Measurements from ENCODE around the gene ZNF692.

Gene ZNF692

DNA sequence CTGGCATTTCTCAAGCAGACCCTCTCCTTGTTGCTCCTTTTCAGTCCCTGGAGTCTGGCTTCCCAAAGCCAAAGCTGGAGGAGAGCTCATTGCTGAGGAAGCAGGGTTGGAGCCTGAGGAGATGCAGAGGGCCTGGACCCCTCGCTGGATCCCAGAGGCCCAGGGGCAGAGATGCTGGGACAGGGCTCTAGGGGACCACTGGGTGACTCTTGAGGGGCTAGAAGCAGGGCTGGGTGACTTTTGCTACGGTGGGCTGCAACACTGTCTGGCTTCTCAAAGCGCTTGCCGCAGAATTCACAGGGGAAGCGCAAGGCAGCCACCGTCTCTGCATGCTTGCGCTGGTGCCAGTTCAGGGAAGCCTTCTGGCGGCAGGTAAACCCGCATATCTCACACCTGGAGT is 8.8 kb downstream of the ZNF692 start:
- no peak for TF ChIP-seq TAF1 (IDR thresholded peaks at IDR 0.05; ENCODE audit: borderline replicate concordance, insufficient read depth, low read length)
- TF ChIP-seq POLR2AphosphoS5 (IDR thresholded peaks at IDR 0.05; ENCODE audit: low read depth, low read length) = peak; percentile 67

DNA sequence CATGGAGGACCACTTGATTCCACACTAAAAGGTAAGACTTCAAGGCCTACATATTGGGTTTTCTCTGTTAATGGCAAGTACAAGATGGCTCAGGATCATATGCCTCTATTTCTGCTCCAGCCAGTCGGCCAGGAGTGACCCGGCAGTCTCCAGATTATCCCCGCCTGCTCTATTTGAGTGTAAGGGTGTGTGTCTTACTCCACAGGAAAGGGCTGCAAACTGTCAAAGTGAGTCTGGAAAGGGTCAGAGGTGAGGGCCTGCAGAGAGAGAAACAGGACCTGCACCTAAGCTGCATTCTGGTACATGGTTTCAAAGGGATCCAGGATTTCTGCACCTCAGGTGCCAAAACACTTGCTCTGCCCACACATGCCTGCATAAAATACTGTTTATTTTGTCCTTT is 9.2 kb downstream of the ZNF692 start:
- peak; percentile 15; the same call in 1 of the 2 replicates for TF ChIP-seq POLR2AphosphoS5 (IDR thresholded peaks at IDR 0.05; ENCODE audit: low read depth, low read length)
- TF ChIP-seq TAF1 (IDR thresholded peaks at IDR 0.05; ENCODE audit: borderline replicate concordance, insufficient read depth, low read length) = no peak

DNA sequence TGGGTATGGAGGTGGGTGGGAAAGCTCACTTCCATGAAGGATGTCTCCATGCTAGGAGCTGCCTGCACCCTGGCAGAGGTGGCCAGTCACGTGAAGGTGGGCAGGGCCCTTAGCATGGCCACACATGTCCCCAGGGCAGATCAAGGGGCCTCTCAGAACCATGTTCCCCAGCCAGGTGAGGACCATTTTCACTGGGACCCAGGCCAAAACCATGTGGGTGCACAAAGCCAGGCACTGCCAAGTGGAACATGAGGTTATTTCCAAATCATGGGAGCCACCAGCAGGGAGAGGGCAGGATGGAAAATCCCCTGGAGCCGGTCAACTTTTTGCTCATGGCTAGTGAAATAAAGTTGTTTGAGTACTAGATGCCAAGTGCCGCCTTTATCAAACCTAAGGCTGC is 9.7 kb downstream of the ZNF692 start:
- TF ChIP-seq POLR2AphosphoS5 (IDR thresholded peaks at IDR 0.05; ENCODE audit: low read depth, low read length) (no peak), SIN3A (IDR thresholded peaks at IDR 0.05; ENCODE audit: borderline replicate concordance, insufficient read depth, low read length) (no peak), FOXP2 (optimal IDR thresholded peaks at IDR 0.05; ENCODE audit: borderline replicate concordance, extremely low read depth, extremely low read length, insufficient read depth) (no peak), TAF1 (IDR thresholded peaks at IDR 0.05; ENCODE audit: borderline replicate concordance, insufficient read depth, low read length) (no peak)
- TF ChIP-seq, protein P1, sequence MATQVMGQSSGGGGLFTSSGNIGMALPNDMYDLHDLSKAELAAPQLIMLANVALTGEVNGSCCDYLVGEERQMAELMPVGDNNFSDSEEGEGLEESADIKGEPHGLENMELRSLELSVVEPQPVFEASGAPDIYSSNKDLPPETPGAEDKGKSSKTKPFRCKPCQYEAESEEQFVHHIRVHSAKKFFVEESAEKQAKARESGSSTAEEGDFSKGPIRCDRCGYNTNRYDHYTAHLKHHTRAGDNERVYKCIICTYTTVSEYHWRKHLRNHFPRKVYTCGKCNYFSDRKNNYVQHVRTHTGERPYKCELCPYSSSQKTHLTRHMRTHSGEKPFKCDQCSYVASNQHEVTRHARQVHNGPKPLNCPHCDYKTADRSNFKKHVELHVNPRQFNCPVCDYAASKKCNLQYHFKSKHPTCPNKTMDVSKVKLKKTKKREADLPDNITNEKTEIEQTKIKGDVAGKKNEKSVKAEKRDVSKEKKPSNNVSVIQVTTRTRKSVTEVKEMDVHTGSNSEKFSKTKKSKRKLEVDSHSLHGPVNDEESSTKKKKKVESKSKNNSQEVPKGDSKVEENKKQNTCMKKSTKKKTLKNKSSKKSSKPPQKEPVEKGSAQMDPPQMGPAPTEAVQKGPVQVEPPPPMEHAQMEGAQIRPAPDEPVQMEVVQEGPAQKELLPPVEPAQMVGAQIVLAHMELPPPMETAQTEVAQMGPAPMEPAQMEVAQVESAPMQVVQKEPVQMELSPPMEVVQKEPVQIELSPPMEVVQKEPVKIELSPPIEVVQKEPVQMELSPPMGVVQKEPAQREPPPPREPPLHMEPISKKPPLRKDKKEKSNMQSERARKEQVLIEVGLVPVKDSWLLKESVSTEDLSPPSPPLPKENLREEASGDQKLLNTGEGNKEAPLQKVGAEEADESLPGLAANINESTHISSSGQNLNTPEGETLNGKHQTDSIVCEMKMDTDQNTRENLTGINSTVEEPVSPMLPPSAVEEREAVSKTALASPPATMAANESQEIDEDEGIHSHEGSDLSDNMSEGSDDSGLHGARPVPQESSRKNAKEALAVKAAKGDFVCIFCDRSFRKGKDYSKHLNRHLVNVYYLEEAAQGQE (IDR thresholded peaks at IDR 0.05; ENCODE audit: insufficient read depth in 1 of 2, low read depth in 2 of 2, low read length in 2 of 2) = no peak

DNA sequence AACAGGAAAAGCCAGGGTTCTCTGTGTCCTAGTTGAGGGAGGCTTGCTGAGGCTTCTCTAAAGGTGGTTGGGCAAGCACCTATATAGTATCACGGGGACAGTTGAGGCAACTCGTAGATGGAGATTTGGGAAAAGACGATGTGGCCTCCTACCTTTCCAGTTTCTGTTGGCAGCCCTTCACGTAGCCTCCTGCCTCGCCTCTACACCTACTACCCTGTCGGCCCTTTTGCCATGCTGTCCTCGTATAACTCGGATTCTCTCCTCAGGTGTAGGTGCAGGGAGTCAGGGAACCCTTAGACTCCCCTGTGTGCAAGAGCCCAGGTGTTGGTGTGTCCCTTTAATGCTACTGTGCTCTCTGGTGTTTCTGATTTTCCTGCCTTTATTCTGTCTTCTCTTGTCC is 10.3 kb downstream of the ZNF692 start:
- TF ChIP-seq TAF1 (IDR thresholded peaks at IDR 0.05; ENCODE audit: borderline replicate concordance, insufficient read depth, low read length) = no peak
- no peak for TF ChIP-seq POLR2AphosphoS5 (IDR thresholded peaks at IDR 0.05; ENCODE audit: low read depth, low read length)
- TF ChIP-seq, protein P1 (IDR thresholded peaks at IDR 0.05; ENCODE audit: insufficient read depth in 1 of 2, low read depth in 2 of 2, low read length in 2 of 2) = no peak
- TF ChIP-seq FOXP2 (optimal IDR thresholded peaks at IDR 0.05; ENCODE audit: borderline replicate concordance, extremely low read depth, extremely low read length, insufficient read depth) = no peak
- TF ChIP-seq SIN3A (IDR thresholded peaks at IDR 0.05; ENCODE audit: borderline replicate concordance, insufficient read depth, low read length) = no peak

DNA sequence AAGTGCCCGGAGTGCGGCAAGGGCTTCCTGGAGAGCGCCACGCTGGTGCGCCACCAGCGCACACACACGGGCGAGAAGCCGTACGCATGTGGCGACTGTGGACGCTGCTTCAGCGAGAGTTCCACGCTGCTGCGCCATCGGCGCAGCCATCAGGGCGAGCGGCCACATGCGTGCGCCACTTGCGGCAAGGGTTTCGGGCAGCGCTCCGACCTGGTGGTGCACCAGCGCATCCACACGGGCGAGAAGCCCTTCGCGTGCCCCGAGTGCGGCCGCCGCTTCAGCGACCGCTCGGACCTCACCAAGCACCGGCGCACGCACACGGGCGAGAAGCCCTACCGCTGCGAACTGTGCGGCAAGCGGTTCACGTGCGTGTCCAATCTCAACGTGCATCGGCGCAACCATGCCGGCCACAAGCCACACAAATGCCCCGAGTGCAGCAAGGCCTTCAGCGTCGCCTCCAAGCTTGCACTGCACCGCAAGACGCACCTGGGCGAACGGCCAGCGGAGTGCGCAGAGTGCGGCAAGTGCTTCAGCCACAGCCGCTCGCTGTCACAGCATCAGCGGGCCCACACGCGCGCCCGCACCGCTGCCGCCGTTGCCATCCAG is 10.8 kb downstream of the ZNF692 start:
- TF ChIP-seq, protein P1 (IDR thresholded peaks at IDR 0.05; ENCODE audit: insufficient read depth in 1 of 2, low read depth in 2 of 2, low read length in 2 of 2) = no peak
- TF ChIP-seq TAF1 (IDR thresholded peaks at IDR 0.05; ENCODE audit: borderline replicate concordance, insufficient read depth, low read length) (no peak), FOXP2 (optimal IDR thresholded peaks at IDR 0.05; ENCODE audit: borderline replicate concordance, extremely low read depth, extremely low read length, insufficient read depth) (no peak), SIN3A (IDR thresholded peaks at IDR 0.05; ENCODE audit: borderline replicate concordance, insufficient read depth, low read length) (no peak)

DNA sequence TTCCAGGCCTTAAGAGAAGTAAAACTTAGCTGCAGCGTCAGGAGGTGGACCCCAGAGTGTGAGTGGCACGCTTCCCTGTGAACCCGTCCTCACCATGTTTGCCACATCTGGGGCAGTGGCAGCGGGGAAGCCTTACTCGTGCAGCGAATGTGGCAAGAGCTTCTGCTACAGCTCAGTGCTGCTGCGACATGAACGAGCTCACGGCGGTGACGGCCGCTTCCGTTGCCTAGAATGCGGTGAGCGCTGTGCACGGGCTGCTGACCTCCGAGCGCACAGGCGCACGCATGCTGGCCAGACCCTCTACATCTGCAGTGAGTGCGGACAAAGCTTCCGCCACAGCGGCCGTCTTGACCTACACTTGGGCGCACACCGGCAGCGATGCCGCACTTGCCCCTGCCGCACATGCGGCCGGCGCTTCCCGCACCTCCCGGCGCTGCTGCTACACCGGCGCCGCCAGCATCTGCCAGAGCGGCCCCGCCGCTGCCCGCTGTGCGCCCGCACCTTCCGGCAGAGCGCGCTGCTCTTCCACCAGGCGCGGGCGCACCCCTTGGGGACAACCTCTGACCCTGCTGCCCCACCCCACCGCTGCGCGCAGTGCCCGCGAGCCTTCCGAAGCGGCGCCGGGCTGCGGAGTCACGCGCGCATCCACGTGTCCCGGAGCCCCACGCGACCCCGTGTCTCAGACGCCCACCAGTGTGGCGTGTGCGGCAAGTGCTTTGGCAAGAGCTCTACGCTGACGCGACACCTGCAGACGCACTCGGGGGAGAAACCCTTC is 11.5 kb downstream of the ZNF692 start:
- TF ChIP-seq SIN3A (IDR thresholded peaks at IDR 0.05; ENCODE audit: borderline replicate concordance, insufficient read depth, low read length) (no peak), FOXP2 (optimal IDR thresholded peaks at IDR 0.05; ENCODE audit: borderline replicate concordance, extremely low read depth, extremely low read length, insufficient read depth) (no peak), TAF1 (IDR thresholded peaks at IDR 0.05; ENCODE audit: borderline replicate concordance, insufficient read depth, low read length) (no peak), POLR2AphosphoS5 (IDR thresholded peaks at IDR 0.05; ENCODE audit: low read depth, low read length) (no peak)
- TF ChIP-seq, protein P1 (IDR thresholded peaks at IDR 0.05; ENCODE audit: insufficient read depth in 1 of 2, low read depth in 2 of 2, low read length in 2 of 2) = no peak
